T-helper 2 cell treated with Interferon-gamma antibody and Interleukin-4, amounts not matched to agents 100 ng/mL and 5 ng/mL, for 36 hours (primary cell): ENCODE data around the gene UNC93A. TPM values are rescaled to one million over a fixed set of nuclear protein-coding genes. Genes with fewer than 3 reads are reported as not detected.
"Not testable (repeated sequence)": the region's sequence is repeated elsewhere in the genome, so short reads cannot be mapped to it uniquely, and the experiment has no call there.

Experiments used
- intact Hi-C: fragments of 100-400 bp; cut with micrococcal nuclease; formaldehyde crosslinking; loops from one replicate; pipeline ENCODE4 v1.15.1; 2023
- total RNA-seq: library from RNA; stranded (reverse); gene quantifications from 2 replicates; pipeline ENCODE4 v1.2.3, GENCODE V29; 2022

UNC93A gene
- total RNA-seq, 1 donor from 2014 or later: not detected

GRCh38 chr6:167337675-167338449 is 46.7 kb downstream of the UNC93A start:
- intact Hi-C loops: no loop called here

- intact Hi-C loops: no loop called here
Measured at GRCh38 chr6:167338541-167339117, 47.5 kb downstream of the UNC93A start.

- intact Hi-C loops: no loop called here
Measured at GRCh38 chr6:167341038-167341583, 50.0 kb downstream of the UNC93A start.

- intact Hi-C loops: no loop called here
Measured at GRCh38 chr6:167341665-167342655, 50.8 kb downstream of the UNC93A start.

GRCh38 chr6:167342879-167343610 is 51.9 kb downstream of the UNC93A start:
- intact Hi-C loops: no loop called here

GRCh38 chr6:167345348-167345747 is 54.2 kb downstream of the UNC93A start:
- intact Hi-C loops: no loop called here

- intact Hi-C loops: no loop called here
Measured at GRCh38 chr6:167345960-167346359, 54.8 kb downstream of the UNC93A start.

GRCh38 chr6:167347226-167347625 is 56.1 kb downstream of the UNC93A start:
- intact Hi-C loops: no loop called here

GRCh38 chr6:167349631-167350274 is 58.6 kb downstream of the UNC93A start:
- intact Hi-C loops: loop anchor here (10.0 kb wide), 2 partner anchors 935 to 965 kb away; partner anchors contain the start of gene MPC1

GRCh38 chr6:167350275-167350696 is 59.2 kb downstream of the UNC93A start:
- intact Hi-C loops: loop anchor here (10.0 kb wide), 2 partner anchors 935 to 965 kb away; partner anchors contain the start of gene MPC1

GRCh38 chr6:167350731-167351655 is 59.9 kb downstream of the UNC93A start:
- intact Hi-C loops: loop anchor here (10.0 kb wide), 2 partner anchors 936 to 966 kb away; partner anchors contain the start of gene MPC1

- intact Hi-C loops: loop anchor here (10.0 kb wide), 2 partner anchors 937 to 967 kb away; partner anchors contain the start of gene MPC1
Measured at GRCh38 chr6:167351656-167352345, 60.7 kb downstream of the UNC93A start.

GRCh38 chr6:167356874-167357273 is 65.8 kb downstream of the UNC93A start:
- intact Hi-C loops: loop anchor here (10.0 kb wide), 2 partner anchors 942 to 972 kb away; partner anchors contain the start of gene MPC1

GRCh38 chr6:167358394-167358793 is 67.3 kb downstream of the UNC93A start:
- intact Hi-C loops: loop anchor here (10.0 kb wide), 2 partner anchors 944 to 974 kb away; partner anchors contain the start of gene MPC1

- intact Hi-C loops: not testable (repeated sequence)
Measured at GRCh38 chr6:167361170-167361569, 70.1 kb downstream of the UNC93A start.
